Measurements from ENCODE around the gene FAM120C.

Gene FAM120C

DNA sequence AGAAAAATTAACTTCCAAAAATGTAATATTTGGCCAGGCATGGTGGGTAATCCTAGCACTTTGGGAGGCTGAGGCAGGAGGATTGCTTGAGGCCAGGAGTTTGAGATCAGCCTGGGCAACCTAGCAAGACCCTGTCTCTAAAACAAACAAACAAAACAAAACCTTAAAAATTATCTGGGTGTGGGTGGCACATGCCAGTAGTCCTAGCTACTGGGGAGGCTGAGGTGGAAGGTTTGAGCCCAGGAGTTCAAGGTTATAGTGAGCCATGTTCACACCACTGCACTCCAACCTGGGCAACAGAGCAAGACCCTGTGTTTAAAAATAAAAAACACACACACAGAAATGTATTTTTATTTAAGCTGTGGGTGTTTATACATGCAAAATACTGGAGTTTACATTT is 12.0 kb downstream of the FAM120C start:
- in situ Hi-C loops (cut with MboI; ENCODE audit: low pct_unique_long_range_greater_than_20kb, low sequenced_read_pairs, unreplicated experiment) = no loop called here
- no peak for DNase-seq (ENCODE audit: low spot score)
- TF ChIP-seq, protein P1, sequence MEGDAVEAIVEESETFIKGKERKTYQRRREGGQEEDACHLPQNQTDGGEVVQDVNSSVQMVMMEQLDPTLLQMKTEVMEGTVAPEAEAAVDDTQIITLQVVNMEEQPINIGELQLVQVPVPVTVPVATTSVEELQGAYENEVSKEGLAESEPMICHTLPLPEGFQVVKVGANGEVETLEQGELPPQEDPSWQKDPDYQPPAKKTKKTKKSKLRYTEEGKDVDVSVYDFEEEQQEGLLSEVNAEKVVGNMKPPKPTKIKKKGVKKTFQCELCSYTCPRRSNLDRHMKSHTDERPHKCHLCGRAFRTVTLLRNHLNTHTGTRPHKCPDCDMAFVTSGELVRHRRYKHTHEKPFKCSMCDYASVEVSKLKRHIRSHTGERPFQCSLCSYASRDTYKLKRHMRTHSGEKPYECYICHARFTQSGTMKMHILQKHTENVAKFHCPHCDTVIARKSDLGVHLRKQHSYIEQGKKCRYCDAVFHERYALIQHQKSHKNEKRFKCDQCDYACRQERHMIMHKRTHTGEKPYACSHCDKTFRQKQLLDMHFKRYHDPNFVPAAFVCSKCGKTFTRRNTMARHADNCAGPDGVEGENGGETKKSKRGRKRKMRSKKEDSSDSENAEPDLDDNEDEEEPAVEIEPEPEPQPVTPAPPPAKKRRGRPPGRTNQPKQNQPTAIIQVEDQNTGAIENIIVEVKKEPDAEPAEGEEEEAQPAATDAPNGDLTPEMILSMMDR (IDR thresholded peaks at IDR 0.05; ENCODE audit: extremely low read depth, insufficient read depth, missing control alignments) = no peak

DNA sequence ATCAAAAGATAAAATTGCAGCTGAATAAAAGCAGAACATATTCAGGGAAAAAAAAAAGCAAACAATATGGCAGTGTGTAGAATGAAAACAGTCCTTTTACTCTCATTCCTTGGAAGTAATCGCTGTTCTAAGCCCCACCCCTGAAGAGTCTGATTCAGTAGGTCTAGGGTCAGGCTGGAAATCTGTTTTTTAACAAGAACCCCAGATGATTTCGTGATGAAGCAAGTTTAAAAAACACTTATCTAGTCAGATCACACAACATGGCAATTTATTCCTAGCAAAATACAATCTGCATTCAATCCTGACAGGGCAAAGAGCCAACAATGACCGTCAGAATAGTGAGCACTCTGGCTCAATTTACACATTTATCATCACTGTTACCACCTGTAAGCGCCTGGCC is 16.1 kb downstream of the FAM120C start:
- in situ Hi-C loops (cut with MboI; ENCODE audit: low pct_unique_long_range_greater_than_20kb, low sequenced_read_pairs, unreplicated experiment) = no loop called here
- TF ChIP-seq, protein P1 (IDR thresholded peaks at IDR 0.05; ENCODE audit: extremely low read depth, insufficient read depth, missing control alignments) = no peak
- DNase-seq (ENCODE audit: low spot score) = no peak

DNA sequence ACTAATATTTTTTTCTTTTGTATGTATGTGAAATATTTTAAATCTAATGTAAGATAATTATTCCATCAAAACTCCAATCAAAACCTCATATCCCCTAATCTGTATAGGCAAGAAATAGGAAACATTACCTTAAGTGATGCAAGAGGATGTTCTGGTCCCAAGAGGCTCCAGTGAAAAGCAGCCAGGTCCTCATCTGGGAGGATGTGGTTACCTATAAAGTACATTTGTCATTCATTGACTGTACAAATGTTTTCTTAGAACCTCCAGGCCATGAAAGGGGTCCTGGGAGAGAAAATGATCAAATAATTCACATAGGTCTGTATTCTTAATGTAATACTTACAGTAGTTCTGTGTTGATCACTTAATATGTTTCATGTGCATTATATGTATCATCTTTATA is 25.5 kb downstream of the FAM120C start:
- DNase-seq (ENCODE audit: low spot score) = no peak
- in situ Hi-C loops (cut with MboI; ENCODE audit: low pct_unique_long_range_greater_than_20kb, low sequenced_read_pairs, unreplicated experiment) = no loop called here
- TF ChIP-seq, protein P1 (IDR thresholded peaks at IDR 0.05; ENCODE audit: extremely low read depth, insufficient read depth, missing control alignments) = no peak

DNA sequence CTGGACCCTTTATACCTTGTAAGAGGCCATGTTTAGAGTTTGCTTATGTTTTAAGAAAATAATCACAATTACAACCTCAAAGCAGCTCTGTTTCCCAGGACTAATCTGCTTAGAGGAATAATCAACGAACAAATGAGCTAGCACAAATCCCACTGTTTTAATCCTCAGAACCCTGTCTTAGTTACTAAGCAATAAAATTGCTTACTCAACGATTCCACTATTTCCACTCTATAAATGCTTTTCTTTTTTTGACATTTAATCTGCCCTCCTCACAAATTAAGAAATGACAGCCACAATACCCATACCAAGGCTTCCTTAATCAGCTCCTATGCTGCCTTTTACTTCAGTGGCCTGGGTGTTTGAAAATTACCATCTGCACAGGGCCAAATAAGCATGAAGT is 48.8 kb downstream of the FAM120C start:
- DNase-seq (ENCODE audit: low spot score) = no peak
- TF ChIP-seq, protein P1 (IDR thresholded peaks at IDR 0.05; ENCODE audit: extremely low read depth, insufficient read depth, missing control alignments) = no peak
- in situ Hi-C loops (cut with MboI; ENCODE audit: low pct_unique_long_range_greater_than_20kb, low sequenced_read_pairs, unreplicated experiment) = no loop called here

DNA sequence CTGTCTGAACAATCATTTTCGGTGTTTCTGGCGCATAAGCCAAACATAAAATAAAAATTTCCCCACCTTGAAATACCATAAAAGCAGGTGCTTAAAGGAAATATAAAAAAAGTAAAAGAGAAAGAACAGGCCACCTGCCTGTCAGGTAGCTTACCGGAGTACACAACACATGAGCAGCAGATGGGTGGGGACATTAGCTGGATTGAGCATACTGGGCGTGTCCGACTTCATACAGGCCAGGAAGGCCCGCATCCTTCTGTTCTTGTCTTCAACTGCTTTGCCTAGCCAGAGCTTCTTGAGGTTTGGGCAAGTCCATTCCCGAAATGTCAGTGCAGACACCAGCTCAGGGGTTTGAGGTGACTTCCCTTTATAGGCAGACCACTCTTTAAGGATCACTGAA is 66.7 kb downstream of the FAM120C start:
- TF ChIP-seq, protein P1 (IDR thresholded peaks at IDR 0.05; ENCODE audit: extremely low read depth, insufficient read depth, missing control alignments) = no peak
- in situ Hi-C loops (cut with MboI; ENCODE audit: low pct_unique_long_range_greater_than_20kb, low sequenced_read_pairs, unreplicated experiment) = no loop called here
- DNase-seq (ENCODE audit: low spot score) = no peak

DNA sequence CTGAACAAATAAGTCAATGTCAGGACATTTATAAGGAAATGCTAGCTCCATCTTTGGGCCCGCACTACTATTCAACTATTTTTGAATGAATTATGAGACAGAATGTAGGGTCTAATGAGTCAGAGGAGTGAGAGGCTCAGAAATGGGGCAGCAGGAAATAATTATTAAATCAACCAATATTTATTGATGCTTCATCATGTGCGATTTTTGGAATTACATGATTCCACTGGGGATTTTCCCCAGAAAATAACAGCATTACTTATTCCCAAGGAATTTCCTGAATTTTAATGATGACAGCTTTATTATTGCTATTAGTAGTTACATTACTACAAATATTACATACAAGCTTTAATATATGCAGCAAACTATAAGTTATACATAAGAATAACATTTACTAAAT is 89.5 kb downstream of the FAM120C start:
- DNase-seq (ENCODE audit: low spot score) = no peak
- TF ChIP-seq, protein P1 (IDR thresholded peaks at IDR 0.05; ENCODE audit: extremely low read depth, insufficient read depth, missing control alignments) = no peak
- in situ Hi-C loops (cut with MboI; ENCODE audit: low pct_unique_long_range_greater_than_20kb, low sequenced_read_pairs, unreplicated experiment) = no loop called here

DNA sequence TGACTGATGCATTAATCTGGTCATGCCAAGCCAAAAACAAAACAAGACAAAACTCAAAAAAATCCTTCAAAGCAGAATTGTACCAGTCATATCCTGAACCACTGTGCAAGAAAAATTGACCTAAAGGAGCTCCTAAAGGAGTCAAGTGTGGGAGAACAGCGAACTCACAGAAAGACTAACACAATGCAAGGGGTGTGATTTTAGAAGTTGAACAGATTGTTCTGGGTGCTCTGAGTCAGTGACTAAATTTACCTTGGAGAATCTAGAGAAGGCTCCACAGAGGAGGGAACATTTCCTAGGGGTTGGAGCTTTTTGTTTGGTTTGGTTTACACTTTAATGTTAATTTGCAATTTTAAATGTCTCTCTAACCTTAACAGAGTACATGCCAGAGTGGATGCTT is 89.9 kb downstream of the FAM120C start:
- in situ Hi-C loops (cut with MboI; ENCODE audit: low pct_unique_long_range_greater_than_20kb, low sequenced_read_pairs, unreplicated experiment) = no loop called here
- DNase-seq (ENCODE audit: low spot score) = no peak
- TF ChIP-seq, protein P1 (IDR thresholded peaks at IDR 0.05; ENCODE audit: extremely low read depth, insufficient read depth, missing control alignments) = no peak
